H1 (cell line): ENCODE results near the gene OAS3. TPM values are rescaled to one million over a fixed set of nuclear protein-coding genes. Genes with fewer than 3 reads are reported as not detected.

Experiments
- CTCF ChIA-PET: fragments of 300-600 bp; sonication (Branson Sonifier 250); formaldehyde crosslinking; loops from one replicate; lab custom pipeline; 2021; ENCODE audit not compliant: partially characterized antibody; lab: Charles Lee
- POLR2A ChIA-PET: fragments of 300-600 bp; sonication (Branson Sonifier 250); formaldehyde crosslinking; loops from one replicate; lab custom pipeline; 2021; ENCODE audit warnings: inconsistent platforms; ENCODE audit not compliant: partially characterized antibody; lab: Charles Lee
- DNase-seq, 2 experiments: peaks; one replicate each; pipeline versions ENCODE4 v3.0.0 to v3.0.0-alpha.2; 2010 to 2022; ENCODE audit warnings: low spot score in 2 of 2, low read depth in 1 of 2, mixed read lengths in 1 of 2
- FAIRE-seq: peaks from 2 replicates; lab custom pipeline; 2011; peaks lifted over from hg19 to GRCh38; lab: Jason Lieb, UNC
- H2AFZ ChIP-seq: 2 replicates; pipeline ENCODE4 v1.8.1; 2012; ENCODE audit warnings: low read length, inconsistent platforms
- H2AK5ac ChIP-seq: 2 replicates; pipeline ENCODE4 v1.6.1; 2013; ENCODE audit warnings: low read depth, low read length
- H2BK120ac ChIP-seq: replicated peaks from 2 replicates; pipeline ENCODE3; 2013; ENCODE audit warnings: low read depth, low read length, inconsistent platforms
- H2BK12ac ChIP-seq: 2 replicates; pipeline ENCODE4 v1.6.1; 2013; ENCODE audit warnings: low read depth, low read length
- H2BK15ac ChIP-seq: 2 replicates; pipeline ENCODE4 v1.6.1; 2013; ENCODE audit warnings: low read length
- H2BK20ac ChIP-seq: 2 replicates; pipeline ENCODE4 v1.6.1; 2013; ENCODE audit warnings: low read length
- H2BK5ac ChIP-seq: 2 replicates; pipeline ENCODE4 v1.6.1; 2013; ENCODE audit warnings: low read depth, low read length
- H3K14ac ChIP-seq: 2 replicates; pipeline ENCODE4 v1.6.1; 2013; ENCODE audit warnings: inconsistent platforms; ENCODE audit not compliant: insufficient read length
- H3K18ac ChIP-seq: 2 replicates; pipeline ENCODE4 v1.6.1; 2013; ENCODE audit warnings: low read length; ENCODE audit errors: extremely low read depth
- H3K23ac ChIP-seq: 2 replicates; pipeline ENCODE4 v1.6.1; 2013; ENCODE audit warnings: inconsistent platforms; ENCODE audit not compliant: insufficient read length
- H3K23me2 ChIP-seq: 2 replicates; pipeline ENCODE4 v1.6.1; 2013; ENCODE audit warnings: low read depth, low read length
- H3K27ac ChIP-seq: 2 replicates; pipeline ENCODE4 v1.6.1; 2011; ENCODE audit warnings: low read depth, low read length, inconsistent platforms
- H3K27me3 ChIP-seq, 4 experiments: replicated peaks in 1 of 4; 1 replicate in 1 of 4; 2 replicates in 3 of 4; pipeline versions ENCODE4 v1.6.1 to v1.8.1; 2011 to 2013; ENCODE audit warnings: low read length in 3 of 4, mild to moderate bottlenecking in 3 of 4, inconsistent platforms in 2 of 4, mixed read lengths in 2 of 4, moderate library complexity in 1 of 4; ENCODE audit not compliant: control insufficient read depth in 3 of 4, insufficient read depth in 3 of 4; ENCODE audit errors: extremely low read depth in 1 of 4
- H3K36me3 ChIP-seq, 4 experiments: 2 replicates each; pipeline versions ENCODE4 v1.6.1 to v1.8.1; 2011 to 2013; ENCODE audit warnings: mild to moderate bottlenecking in 4 of 4, low read length in 3 of 4, moderate library complexity in 2 of 4, control low read depth in 1 of 4, inconsistent platforms in 1 of 4; ENCODE audit not compliant: insufficient read depth in 4 of 4, control insufficient read depth in 2 of 4
- H3K4ac ChIP-seq: replicated peaks from 2 replicates; pipeline ENCODE3; 2013; ENCODE audit warnings: low read length, low read depth, mixed read lengths, inconsistent platforms; ENCODE audit not compliant: insufficient read length
- H3K4me1 ChIP-seq, 4 experiments: replicated peaks in 1 of 4; 1 replicate in 1 of 4; 2 replicates in 3 of 4; pipeline versions ENCODE4 v1.6.1 to v1.8.1; 2011 to 2013; ENCODE audit warnings: low read length in 3 of 4, inconsistent platforms in 2 of 4, mixed read lengths in 1 of 4; ENCODE audit not compliant: insufficient read depth in 4 of 4, control insufficient read depth in 3 of 4
- H3K4me2 ChIP-seq, 2 experiments: 2 replicates each; pipeline versions ENCODE4 v1.6.1 to v1.8.1; 2011 to 2013; ENCODE audit warnings: low read depth in 2 of 2, low read length in 2 of 2, control low read depth in 1 of 2, inconsistent platforms in 1 of 2, mild to moderate bottlenecking in 1 of 2; ENCODE audit not compliant: insufficient read depth in 1 of 2
- H3K4me3 ChIP-seq, 4 experiments: fragments of 200-600, 300-600 bp in 1 of 4; sonication (generic), shearing (Covaris generic), sonication (Bioruptor Twin) in 1 of 4; 2 replicates each; pipeline versions ENCODE4 v1.5.1 to v1.8.1; 2011 to 2016; ENCODE audit warnings: low read length in 4 of 4, low read depth in 3 of 4, control low read depth in 2 of 4, inconsistent platforms in 2 of 4, mild to moderate bottlenecking in 2 of 4, mixed read lengths in 1 of 4, moderate library complexity in 1 of 4; ENCODE audit not compliant: insufficient read depth in 2 of 4; ENCODE audit errors: extremely low read depth in 1 of 4
- H3K56ac ChIP-seq: replicated peaks from 2 replicates; pipeline ENCODE3; 2013; ENCODE audit warnings: low read depth, mild to moderate bottlenecking, mixed read lengths, low read length, inconsistent platforms; ENCODE audit not compliant: insufficient read length
- H3K79me1 ChIP-seq: 2 replicates; pipeline ENCODE4 v1.6.1; 2013; ENCODE audit warnings: low read depth, low read length, control low read depth
- H3K79me2 ChIP-seq, 2 experiments: 2 replicates each; pipeline versions ENCODE4 v1.6.1 to v1.8.1; 2012 to 2013; ENCODE audit warnings: low read length in 2 of 2, mild to moderate bottlenecking in 2 of 2, inconsistent platforms in 1 of 2; ENCODE audit not compliant: insufficient read depth in 2 of 2, control insufficient read depth in 1 of 2
- H3K9ac ChIP-seq, 4 experiments: replicated peaks in 1 of 4; 1 replicate in 1 of 4; 2 replicates in 3 of 4; pipeline versions ENCODE4 v1.6.1 to v1.8.1; 2011 to 2013; ENCODE audit warnings: low read depth in 3 of 4, low read length in 3 of 4, control low read depth in 2 of 4, mild to moderate bottlenecking in 2 of 4, moderate library complexity in 2 of 4, inconsistent platforms in 1 of 4; ENCODE audit errors: extremely low read depth in 1 of 4
- H3K9me3 ChIP-seq, 2 experiments: 2 replicates each; pipeline versions ENCODE4 v1.6.1 to v1.8.1; 2012 to 2013; ENCODE audit warnings: mild to moderate bottlenecking in 2 of 2, moderate library complexity in 2 of 2, control low read depth in 1 of 2, inconsistent platforms in 1 of 2, low read depth in 1 of 2, low read length in 1 of 2, mixed read lengths in 1 of 2; ENCODE audit not compliant: insufficient read depth in 2 of 2
- H4K20me1 ChIP-seq, 2 experiments: replicated peaks in 1 of 2; 2 replicates each; pipeline versions ENCODE3 to v1.8.1; 2011 to 2013; ENCODE audit warnings: inconsistent platforms in 2 of 2, low read length in 2 of 2, mild to moderate bottlenecking in 1 of 2; ENCODE audit not compliant: insufficient read depth in 2 of 2, control insufficient read depth in 1 of 2
- H4K5ac ChIP-seq: 2 replicates; pipeline ENCODE4 v1.6.1; 2013; ENCODE audit warnings: low read length, low read depth, mixed read lengths, inconsistent platforms; ENCODE audit not compliant: insufficient read length
- H4K8ac ChIP-seq: 2 replicates; pipeline ENCODE4 v1.8.0; 2013; ENCODE audit warnings: mild to moderate bottlenecking, moderate library complexity, low read length, inconsistent platforms; ENCODE audit not compliant: insufficient read depth; ENCODE audit errors: extremely low read depth
- H4K91ac ChIP-seq: replicated peaks from 2 replicates; pipeline ENCODE3; 2013; ENCODE audit warnings: low read length, mixed read lengths, inconsistent platforms; ENCODE audit not compliant: insufficient read length
- NANOG ChIP-seq: IDR thresholded peaks from 2 replicates; pipeline ENCODE4 v1.6.1; 2011; ENCODE audit warnings: low read length, low read depth, mild to moderate bottlenecking, inconsistent platforms; ENCODE audit not compliant: insufficient read depth, poor library complexity, severe bottlenecking
- SIRT6 ChIP-seq: IDR thresholded peaks from one replicate; pipeline ENCODE4 v1.7.1; 2012; ENCODE audit warnings: low read length, inconsistent platforms
- WGBS, 2 experiments: shearing (Covaris generic) in 1 of 2; methylation state at CpG; one replicate each; pipeline versions ENCODE4 v1.1.6 to v1.1.7; 2013 to 2015; ENCODE audit warnings: low lambda C conversion rate in 2 of 2, mixed read lengths in 2 of 2, inconsistent platforms in 1 of 2, low coverage in 1 of 2, missing lambda C conversion rate in 1 of 2; ENCODE audit not compliant: insufficient replicate concordance in 2 of 2, insufficient coverage in 1 of 2, insufficient read length in 1 of 2; ENCODE audit errors: extremely low coverage in 1 of 2, missing lambda C conversion rate in 1 of 2; 5-methylcytosine and 5-hydroxymethylcytosine counted together
- polyA plus RNA-seq, 7 experiments: library from polyadenylated mRNA; depleted of rRNA in 3 of 7; stranded (reverse) in 5 of 7; unstranded in 2 of 7; fragments of >200 nt in 5 of 7; fragments of 200-250 nt in 2 of 7; gene quantifications; 1 replicate in 5 of 7; 2 replicates in 1 of 7; 4 replicates in 1 of 7; pipeline versions ENCODE4 v1.2.1 to v1.2.3, GENCODE V29; 2011 to 2013; ENCODE audit warnings: missing spikeins in 2 of 7, mixed read lengths in 2 of 7
- total RNA-seq: library from RNA; stranded (reverse); fragmentation: NEBNext Ultra II Directional; extraction: Animal tissue kit (Norgen Biotek cat#: 25700); gene quantifications from 2 replicates; pipeline ENCODE4 v1.2.1, GENCODE V29; 2021

The OAS3 gene
- total and polyA plus RNA-seq, 2 of the 8 experiments (the other 6 are each of a cell fraction or from before 2014, with no cell fraction given) = 0.73 to 3.7 TPM

DNA sequence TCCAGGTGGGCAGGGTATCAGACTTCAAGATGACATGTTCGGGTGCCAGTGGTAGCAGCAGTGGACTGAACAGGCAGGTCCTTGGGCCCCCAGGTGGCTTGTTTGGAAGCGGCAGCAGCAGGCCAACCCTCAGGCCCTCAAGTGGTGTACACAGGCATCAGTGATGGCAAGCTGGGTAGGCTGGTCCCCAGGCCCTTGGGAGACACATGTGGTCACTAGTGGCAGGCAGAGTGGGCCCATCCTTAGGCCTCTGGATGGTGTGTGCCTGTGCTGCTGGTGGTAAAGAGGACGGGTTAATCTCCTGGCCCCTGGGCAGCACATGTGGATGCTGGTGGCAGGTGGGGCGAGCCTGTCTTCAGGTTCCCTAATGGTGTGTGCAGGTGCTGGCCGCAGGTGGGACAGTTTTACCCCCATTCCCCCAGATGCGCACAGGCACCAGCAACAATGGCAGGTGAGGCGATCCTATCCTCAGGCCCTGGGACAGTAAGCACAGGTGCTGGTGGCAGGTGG is 48.1 kb downstream of the OAS3 start:
- Histone ChIP-seq H3K4me1 (no peaks in the 10 kb centered on the region; a peak in 1 of 7 replicates), H3K56ac (no peak overlapping the region), H3K9ac (no peak overlapping the region), H3K79me1 (no peaks in the 10 kb centered on the region), H3K27me3 (no peaks in the 10 kb centered on the region), H4K5ac (no peak overlapping the region), H4K8ac (no peak overlapping the region), H3K4me3 (no peak overlapping the region), H3K23ac (no peak overlapping the region), H3K14ac (no peak overlapping the region), H3K4ac (no peak overlapping the region), H3K36me3 (no peaks in the 10 kb centered on the region), H3K27ac (no peak overlapping the region), H3K9me3 (peaks cover 0 to 2% of the 10 kb centered on the region in 2 experiments; a peak in 2 of 4 replicates), H3K18ac (no peak overlapping the region), H2BK12ac (no peak overlapping the region; the same call in 1 of the 2 replicates), H2BK5ac (no peak overlapping the region), H3K79me2 (no peaks in the 10 kb centered on the region), H4K91ac (no peak overlapping the region), H3K4me2 (no peak overlapping the region), H2AFZ (no peak overlapping the region), H2BK15ac (no peak overlapping the region), H2BK120ac (no peak overlapping the region), H2BK20ac (no peak overlapping the region), H2AK5ac (no peak overlapping the region), H3K23me2 (no peaks in the 10 kb centered on the region), H4K20me1 (no peaks in the 10 kb centered on the region)
- 83% methylated on average over 7 of the region's 7 CpGs; no CpG with 5 or more reads in 1 of the 2 experiments for WGBS, 2 experiments
- FAIRE-seq = no peak
- DNase-seq = no peak
- ChIA-PET POLR2A (no interaction called here), CTCF (interaction anchor here (0.7 to 15.8 kb wide), 3 partner anchors 11 to 100 kb away, joined by 3 to 202 read pairs (median 3); no protein-coding TSS in a partner anchor)
- TF ChIP-seq NANOG = no peak
- TF ChIP-seq SIRT6 = no peak
